GM21619 (cell line): ENCODE measurements around the gene KLF15.

ENCODE experiments used
- ATAC-seq: cut with Tn5 transposase; IDR thresholded peaks from one replicate; pipeline ENCODE4 v1.9.1; 2021; ENCODE audit not compliant: unreplicated experiment

Gene KLF15

GRCh38 chr3:126307591-126308393 is 49.4 kb downstream of the KLF15 start:
- no peak for ATAC-seq

GRCh38 chr3:126306888-126307482 is 50.2 kb downstream of the KLF15 start:
- ATAC-seq: no peak

GRCh38 chr3:126306397-126306796 is 50.8 kb downstream of the KLF15 start:
- ATAC-seq: no peak

- no peak for ATAC-seq
Measured at GRCh38 chr3:126305427-126305826, 51.8 kb downstream of the KLF15 start.

GRCh38 chr3:126304704-126305103 is 52.5 kb downstream of the KLF15 start:
- no peak for ATAC-seq

GRCh38 chr3:126304291-126304690 is 52.9 kb downstream of the KLF15 start:
- no peak for ATAC-seq

- ATAC-seq: no peak
Measured at GRCh38 chr3:126303272-126303671, 53.9 kb downstream of the KLF15 start.

- ATAC-seq: no peak
Measured at GRCh38 chr3:126300761-126301481, 56.3 kb downstream of the KLF15 start.

GRCh38 chr3:126300001-126300760 is 57.0 kb downstream of the KLF15 start:
- no peak for ATAC-seq

GRCh38 chr3:126295407-126295939 is 61.7 kb downstream of the KLF15 start:
- ATAC-seq: no peak

GRCh38 chr3:126294211-126294808 is 62.9 kb downstream of the KLF15 start:
- ATAC-seq: no peak

- no peak for ATAC-seq
Measured at GRCh38 chr3:126293370-126294082, 63.7 kb downstream of the KLF15 start.
